ENCODE measurements around the gene HSF2BP. TPM values are rescaled to one million over a fixed set of nuclear protein-coding genes. Genes with fewer than 3 reads are reported as not detected.

HSF2BP gene
- total RNA-seq, 1 experiment from 2014 or later: 1.5 TPM

- no CpG with 5 or more reads among the region's 2 CpGs for WGBS (ENCODE audit: extremely low coverage, insufficient read length, low lambda C conversion rate)
- Histone ChIP-seq H3K4me1 (ENCODE audit: insufficient read depth, low read length) (no peaks in the 10 kb centered on the region), H2AK5ac (ENCODE audit: insufficient read length, low read length) (no peak overlapping the region), H4K20me1 (ENCODE audit: control insufficient read depth, insufficient read depth, insufficient read length) (no peaks in the 10 kb centered on the region), H3T11ph (ENCODE audit: low read length) (no peak overlapping the region), H3K4me2 (ENCODE audit: insufficient read depth, insufficient read length, low read length) (no peak overlapping the region), H2BK12ac (ENCODE audit: insufficient read length, low read depth, low read length) (no peak overlapping the region), H3K18ac (ENCODE audit: insufficient read length, low read depth, low read length) (no peak overlapping the region), H2BK5ac (ENCODE audit: insufficient read length, low read length) (no peak overlapping the region), H3K79me1 (ENCODE audit: insufficient read depth, low read depth, low read length, poor library complexity, severe bottlenecking) (no peaks in the 10 kb centered on the region), H3K4ac (ENCODE audit: low read depth, low read length) (no peak overlapping the region), H3K9me3 (ENCODE audit: control insufficient read depth, low read depth, low read length) (no peaks in the 10 kb centered on the region), H3K23me2 (ENCODE audit: insufficient read length, low read depth, low read length, poor library complexity, severe bottlenecking) (no peaks in the 10 kb centered on the region), H2BK15ac (ENCODE audit: low read depth, low read length) (no peak overlapping the region), H4K8ac (replicated peaks; ENCODE audit: insufficient read length, low read depth, low read length) (no peak overlapping the region), H3K27ac (ENCODE audit: insufficient read length, low read depth, low read length) (no peak overlapping the region), H2AFZ (ENCODE audit: low read length) (no peak overlapping the region), H2BK120ac (ENCODE audit: low read depth, low read length, poor library complexity, severe bottlenecking) (no peak overlapping the region), H3K14ac (ENCODE audit: insufficient read depth, low read length) (no peak overlapping the region), H3K56ac (ENCODE audit: insufficient read length, low read depth, low read length) (no peak overlapping the region), H3K23ac (ENCODE audit: insufficient read length, low read depth, low read length) (no peak overlapping the region), H2BK20ac (ENCODE audit: low read depth, low read length, poor library complexity, severe bottlenecking) (no peak overlapping the region), H3K27me3 (ENCODE audit: insufficient read depth, low read length) (no peaks in the 10 kb centered on the region), H3K9ac (ENCODE audit: extremely low read depth, insufficient read length, low read length) (no peak overlapping the region), H4K5ac (ENCODE audit: insufficient read length, low read depth, low read length) (no peak overlapping the region), H4K91ac (ENCODE audit: insufficient read length, low read depth, low read length) (no peak overlapping the region), H3K79me2 (ENCODE audit: insufficient read depth, low read length) (no peaks in the 10 kb centered on the region)
- no peak for DNase-seq
- Mint-ChIP-seq H3K36me3 (ENCODE audit: insufficient read depth in 1 of 3, low read depth in 3 of 3) (no peaks in the 10 kb centered on the region), H3K4me3 (no peak overlapping the region), H3K27me3 (ENCODE audit: low read depth) (no peaks in the 10 kb centered on the region), H3K27ac (no peak overlapping the region), H3K9me3 (no peaks in the 10 kb centered on the region), H3K4me1 (peaks cover 3 to 4% of the 10 kb centered on the region in 2 experiments)
- no peak for TF ChIP-seq CTCF (conservative IDR thresholded peaks at IDR 0.05)
Measured at GRCh38 chr21:43608664-43609063, 50.6 kb downstream of the HSF2BP start.
